H7 (cell line): ENCODE measurements around the gene ZNF618. TPM values are rescaled to one million over a fixed set of nuclear protein-coding genes. Genes with fewer than 3 reads are reported as not detected.

Source experiments
- DNase-seq: peaks from one replicate; pipeline ENCODE4 v3.0.0; 2012
- H3K27me3 ChIP-seq: 2 replicates; pipeline ENCODE4 v1.6.0; 2011; ENCODE audit warnings: mild to moderate bottlenecking, low read length; ENCODE audit not compliant: control insufficient read depth, insufficient read depth
- H3K36me3 ChIP-seq: replicated peaks from 2 replicates; pipeline ENCODE4 v1.5.1; 2011; ENCODE audit warnings: low read length; ENCODE audit not compliant: control insufficient read depth, insufficient read depth
- H3K4me3 ChIP-seq: 2 replicates; pipeline ENCODE4 v1.5.1; 2011; ENCODE audit warnings: low read depth, mild to moderate bottlenecking, control low read depth, low read length, moderate library complexity; ENCODE audit not compliant: insufficient read depth
- total RNA-seq: library from RNA; depleted of rRNA; stranded (reverse); fragments of >200 nt; shearing (Covaris generic); gene quantifications from 2 replicates; pipeline ENCODE4 v1.2.3, GENCODE V29; 2014

The ZNF618 gene
- total RNA-seq, 1 experiment from 2014 or later, result 6.6 TPM

- no peak for DNase-seq
- Histone ChIP-seq H3K4me3 (no peak overlapping the region), H3K27me3 (no peaks in the 10 kb centered on the region), H3K36me3 (no peaks in the 10 kb centered on the region; the same call in 1 of the 2 replicates)
Observed at GRCh38 chr9:113945784-113946183, 69.7 kb downstream of the ZNF618 start.

GRCh38 chr9:113946496-113947115 lies 70.5 kb downstream of the ZNF618 start:
- H3K4me3 ChIP-seq, result no peak overlapping the region
- no peaks in the 10 kb centered on the region; the same call in 1 of the 2 replicates for H3K36me3 ChIP-seq
- DNase-seq, result no peak
- no peaks in the 10 kb centered on the region for H3K27me3 ChIP-seq

GRCh38 chr9:113947941-113948340 lies 71.8 kb downstream of the ZNF618 start:
- DNase-seq, result no peak
- no peaks in the 10 kb centered on the region for H3K27me3 ChIP-seq
- H3K36me3 ChIP-seq, result no peaks in the 10 kb centered on the region
- no peak overlapping the region for H3K4me3 ChIP-seq

GRCh38 chr9:113948891-113949570 lies 72.9 kb downstream of the ZNF618 start:
- DNase-seq, result no peak
- Histone ChIP-seq H3K4me3 (no peak overlapping the region), H3K27me3 (no peaks in the 10 kb centered on the region), H3K36me3 (no peaks in the 10 kb centered on the region; the same call in 1 of the 2 replicates)

- H3K27me3 ChIP-seq, result no peaks in the 10 kb centered on the region
- H3K4me3 ChIP-seq, result no peak overlapping the region
- H3K36me3 ChIP-seq, result no peaks in the 10 kb centered on the region; the same call in 1 of the 2 replicates
- DNase-seq, result no peak
Observed at GRCh38 chr9:113949571-113950078, 73.5 kb downstream of the ZNF618 start.

GRCh38 chr9:113950195-113951031 lies 74.3 kb downstream of the ZNF618 start:
- Histone ChIP-seq H3K27me3 (no peaks in the 10 kb centered on the region), H3K4me3 (no peak overlapping the region), H3K36me3 (no peaks in the 10 kb centered on the region; the same call in 1 of the 2 replicates)
- DNase-seq, result no peak

- DNase-seq, result no peak
- H3K4me3 ChIP-seq, result no peak overlapping the region
- no peaks in the 10 kb centered on the region; the same call in 1 of the 2 replicates for H3K36me3 ChIP-seq
- H3K27me3 ChIP-seq, result no peaks in the 10 kb centered on the region
Observed at GRCh38 chr9:113951032-113951372, 74.9 kb downstream of the ZNF618 start.

GRCh38 chr9:113952676-113953075 lies 76.6 kb downstream of the ZNF618 start:
- no peak for DNase-seq
- H3K4me3 ChIP-seq, result no peak overlapping the region
- no peaks in the 10 kb centered on the region; the same call in 1 of the 2 replicates for H3K36me3 ChIP-seq
- no peaks in the 10 kb centered on the region for H3K27me3 ChIP-seq

GRCh38 chr9:113953531-113953930 lies 77.4 kb downstream of the ZNF618 start:
- H3K27me3 ChIP-seq, result no peaks in the 10 kb centered on the region
- DNase-seq, result no peak
- H3K36me3 ChIP-seq, result no peaks in the 10 kb centered on the region; the same call in 1 of the 2 replicates
- no peak overlapping the region for H3K4me3 ChIP-seq

GRCh38 chr9:113954591-113954990 lies 78.5 kb downstream of the ZNF618 start:
- H3K4me3 ChIP-seq, result no peak overlapping the region
- no peak for DNase-seq
- no peaks in the 10 kb centered on the region for H3K27me3 ChIP-seq
- no peaks in the 10 kb centered on the region; the same call in 1 of the 2 replicates for H3K36me3 ChIP-seq

GRCh38 chr9:113955076-113955752 lies 79.1 kb downstream of the ZNF618 start:
- no peaks in the 10 kb centered on the region for H3K27me3 ChIP-seq
- no peak for DNase-seq
- no peak overlapping the region for H3K4me3 ChIP-seq
- no peaks in the 10 kb centered on the region; the same call in 1 of the 2 replicates for H3K36me3 ChIP-seq

GRCh38 chr9:113956901-113957300 lies 80.8 kb downstream of the ZNF618 start:
- Histone ChIP-seq H3K27me3 (no peaks in the 10 kb centered on the region), H3K36me3 (no peaks in the 10 kb centered on the region; the same call in 1 of the 2 replicates), H3K4me3 (no peak overlapping the region)
- DNase-seq, result no peak

GRCh38 chr9:113957351-113957750 lies 81.2 kb downstream of the ZNF618 start:
- Histone ChIP-seq H3K36me3 (no peaks in the 10 kb centered on the region; the same call in 1 of the 2 replicates), H3K27me3 (no peaks in the 10 kb centered on the region), H3K4me3 (no peak overlapping the region)
- DNase-seq, result no peak

- Histone ChIP-seq H3K4me3 (no peak overlapping the region), H3K27me3 (no peaks in the 10 kb centered on the region)
Observed at GRCh38 chr9:113957821-113958341, 81.8 kb downstream of the ZNF618 start.

More at GRCh38 chr9:113957821-113958341, 81.8 kb downstream of the ZNF618 start:
- DNase-seq, result no peak
- no peaks in the 10 kb centered on the region; the same call in 1 of the 2 replicates for H3K36me3 ChIP-seq
